Activated CD4-positive, alpha-beta T cell treated with anti-CD3 and anti-CD28 coated beads, Interleukin-10, Interleukin-2, amounts not matched to agents 100 ng/mL and 50 ng/mL, durations not matched to agents 16 hours and 8 hours (primary cell): ENCODE results near the gene NR2F6.
"Not testable (repeated sequence)": the region's sequence is repeated elsewhere in the genome, so short reads cannot be mapped to it uniquely, and the experiment has no call there.

ENCODE experiments used
- DNase-seq: peaks from one replicate; pipeline ENCODE4 v3.0.0-alpha.2; 2020

Gene NR2F6

DNA sequence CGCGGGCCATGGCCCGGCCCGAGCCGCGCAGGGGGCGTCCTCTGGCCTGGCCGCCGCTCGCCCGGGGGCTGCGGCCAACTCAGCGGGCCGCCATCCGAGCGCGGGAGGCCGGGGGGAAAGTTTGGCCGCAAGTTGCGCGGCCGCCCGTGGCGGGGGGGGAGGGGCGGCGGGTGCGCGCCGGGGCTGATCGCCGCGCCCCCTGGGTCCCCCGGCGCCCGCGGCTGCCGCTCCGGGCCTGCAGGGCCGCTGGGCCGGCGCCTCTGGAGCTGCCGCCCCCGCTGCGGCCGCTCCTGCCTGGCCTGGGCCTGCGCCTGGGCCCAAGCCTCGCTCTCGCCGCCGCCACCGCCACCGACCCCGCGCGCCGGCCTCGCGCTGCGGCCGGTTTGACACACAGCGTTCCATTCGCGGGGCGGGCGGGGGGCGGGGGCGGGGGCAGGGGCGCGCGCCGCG, at the start of gene NR2F6:
Gene NR2F6 (minus strand): TSS at position 385 of the 450 bp plus-strand sequence. CDS start 699 bp downstream, outside the sequence.
- no peak for DNase-seq

DNA sequence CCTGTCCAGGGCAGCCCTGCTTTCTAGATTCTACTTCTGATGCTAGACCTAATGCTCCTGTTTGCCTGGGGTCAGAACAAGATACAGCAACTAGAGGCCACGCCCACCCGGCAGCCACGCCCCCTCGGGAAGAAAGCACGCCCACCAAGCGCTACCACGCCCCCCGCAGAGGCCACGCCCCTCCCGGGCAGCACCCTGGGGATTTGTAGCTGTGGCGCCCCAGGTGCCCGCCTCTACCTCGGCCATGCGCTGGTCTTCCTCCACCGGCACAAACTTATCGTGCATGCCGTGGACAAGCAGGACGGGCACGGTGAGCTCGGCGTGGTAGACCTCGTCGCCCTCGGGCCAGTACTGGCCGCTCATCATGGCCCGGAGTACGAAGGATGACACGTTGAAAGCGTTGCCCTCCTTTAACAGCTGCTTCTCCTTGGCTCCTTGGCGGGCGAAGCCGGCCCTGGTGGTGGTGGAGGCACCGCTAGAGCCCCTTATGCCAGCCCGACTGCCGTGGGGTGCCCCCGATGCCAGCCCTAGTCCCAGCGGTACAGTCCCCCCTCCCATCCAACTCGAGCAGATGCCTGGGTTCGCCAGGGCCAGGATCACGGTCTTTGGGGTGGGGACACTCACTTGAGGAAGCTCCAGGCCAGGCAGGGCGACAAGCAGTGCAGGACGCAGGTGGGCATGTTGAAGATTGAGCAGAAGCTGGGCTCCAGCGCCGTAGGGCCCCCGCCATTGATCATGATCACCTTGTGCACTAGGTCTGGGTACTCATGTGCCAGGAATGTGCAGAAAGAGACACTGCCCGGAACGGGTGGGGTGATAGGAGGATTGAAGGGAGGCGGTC, 48.6 kb upstream of the NR2F6 start:
- peak; percentile 73 for DNase-seq

DNA sequence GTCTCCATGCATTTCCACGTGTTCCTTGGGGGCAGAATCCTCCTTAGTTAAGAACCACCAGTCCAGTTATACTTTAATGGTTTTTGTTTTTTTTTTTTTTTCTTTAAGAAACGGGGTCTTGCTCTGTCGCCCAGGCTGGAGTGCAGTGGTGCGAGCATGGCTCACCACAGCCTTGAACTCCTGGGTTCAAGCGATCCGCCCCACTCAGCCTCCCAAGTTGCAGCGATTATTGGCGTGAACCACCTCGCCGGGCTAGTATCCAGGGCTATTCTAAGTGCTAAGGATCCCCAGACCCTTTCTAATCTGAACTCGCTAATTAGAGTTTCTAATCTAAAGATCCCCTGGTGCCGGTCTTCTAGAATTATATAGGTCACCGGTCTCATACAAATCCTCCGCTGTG, 47.9 kb upstream of the NR2F6 start:
- DNase-seq: no peak

DNA sequence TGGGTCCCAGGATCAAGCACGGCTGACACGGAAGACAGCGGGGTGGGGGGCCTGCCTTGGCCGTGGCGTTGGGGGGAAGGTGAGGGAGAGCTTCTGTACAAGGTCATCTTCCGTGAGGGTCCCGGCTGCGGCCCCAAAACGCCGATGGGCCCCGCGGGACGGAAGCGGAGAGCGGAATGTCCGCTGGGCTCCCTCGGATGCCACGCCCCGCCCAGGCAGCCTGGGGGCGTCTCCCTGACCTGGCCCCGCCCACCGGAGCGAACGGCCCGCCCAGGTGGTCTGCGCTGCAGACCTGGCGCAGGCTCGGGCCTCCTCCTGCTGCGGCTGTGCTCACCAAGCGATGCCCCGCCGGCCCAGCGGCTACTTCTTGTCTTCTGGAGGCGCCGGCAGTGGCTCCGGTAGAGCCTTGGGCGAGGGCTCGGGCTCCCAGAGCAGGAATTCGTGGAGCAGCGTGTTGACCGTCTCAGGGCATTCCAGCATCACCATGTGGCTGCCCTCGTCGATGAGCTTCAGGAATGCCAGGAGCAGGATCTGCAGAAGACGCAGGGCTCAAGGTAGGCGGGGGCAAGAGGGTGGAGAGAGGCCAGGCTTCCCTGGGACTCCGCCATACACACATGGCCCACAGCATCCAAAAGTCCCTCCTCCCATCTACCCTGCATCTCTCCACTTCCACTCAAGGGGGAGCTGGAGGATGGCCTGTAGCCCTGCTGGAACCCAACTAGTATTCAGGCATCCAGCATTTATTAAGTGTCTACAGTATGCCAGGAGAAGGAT, 46.8 kb upstream of the NR2F6 start:
- peak; percentile 88 for DNase-seq

DNA sequence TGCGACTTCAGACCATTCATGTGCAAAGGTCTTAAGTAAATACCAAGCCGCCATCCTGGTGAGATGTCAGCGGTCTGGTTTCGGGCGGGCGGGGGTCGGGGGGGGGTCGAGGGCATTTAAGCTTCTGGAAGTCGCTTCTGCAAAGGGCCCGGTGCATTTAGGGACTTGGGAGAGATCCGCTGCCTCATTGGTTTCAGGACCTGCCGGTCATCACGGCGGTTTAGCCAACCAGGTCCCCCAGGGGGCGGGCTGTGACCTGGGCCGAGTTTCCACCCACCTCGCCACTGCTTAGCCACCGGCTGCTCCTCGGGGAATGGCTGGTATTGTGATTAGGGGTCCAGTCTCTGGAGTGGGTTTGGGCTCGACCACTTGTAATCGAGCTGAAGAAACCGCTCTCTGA, 43.8 kb upstream of the NR2F6 start:
- peak; percentile 75 for DNase-seq

DNA sequence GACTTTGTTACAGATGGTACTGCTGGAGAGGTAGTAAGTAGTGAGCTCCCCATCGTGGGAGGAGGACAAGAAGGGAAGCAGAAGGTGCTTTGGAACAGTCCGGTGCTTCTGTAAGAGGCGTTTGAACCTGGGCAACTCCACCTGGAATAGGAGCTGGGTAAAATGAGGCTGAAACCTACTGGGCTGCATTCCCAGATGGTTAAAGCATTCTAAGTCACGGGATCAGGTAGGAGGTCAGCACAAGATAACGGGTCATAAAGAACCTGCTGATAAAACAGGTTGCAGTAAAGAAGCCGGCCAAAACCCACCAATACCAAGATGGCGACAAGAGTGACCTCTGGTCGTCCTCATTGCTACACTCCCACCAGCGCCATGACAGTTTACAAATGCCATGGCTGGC, 41.0 kb upstream of the NR2F6 start:
- DNase-seq: no peak

DNA sequence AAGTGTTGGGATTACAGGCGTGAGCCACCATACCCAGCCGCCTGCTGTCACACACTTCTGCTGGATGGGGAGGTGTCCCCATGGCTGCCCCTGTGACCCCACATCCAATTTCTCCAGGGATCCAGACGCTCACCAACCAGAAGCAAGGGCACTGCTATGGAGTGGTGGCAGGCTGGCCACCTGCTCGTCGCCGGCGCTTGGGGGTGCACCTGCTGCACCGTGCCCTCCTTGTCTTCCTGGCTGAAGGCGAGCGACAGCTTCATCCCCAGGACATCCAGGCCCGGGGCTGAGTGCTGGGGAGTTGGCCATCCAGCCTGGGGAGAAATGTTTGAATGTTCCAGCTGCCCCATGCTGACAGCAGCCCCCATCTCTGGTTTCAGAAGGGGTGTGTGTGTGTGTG, 40.5 kb upstream of the NR2F6 start:
- DNase-seq: no peak

DNA sequence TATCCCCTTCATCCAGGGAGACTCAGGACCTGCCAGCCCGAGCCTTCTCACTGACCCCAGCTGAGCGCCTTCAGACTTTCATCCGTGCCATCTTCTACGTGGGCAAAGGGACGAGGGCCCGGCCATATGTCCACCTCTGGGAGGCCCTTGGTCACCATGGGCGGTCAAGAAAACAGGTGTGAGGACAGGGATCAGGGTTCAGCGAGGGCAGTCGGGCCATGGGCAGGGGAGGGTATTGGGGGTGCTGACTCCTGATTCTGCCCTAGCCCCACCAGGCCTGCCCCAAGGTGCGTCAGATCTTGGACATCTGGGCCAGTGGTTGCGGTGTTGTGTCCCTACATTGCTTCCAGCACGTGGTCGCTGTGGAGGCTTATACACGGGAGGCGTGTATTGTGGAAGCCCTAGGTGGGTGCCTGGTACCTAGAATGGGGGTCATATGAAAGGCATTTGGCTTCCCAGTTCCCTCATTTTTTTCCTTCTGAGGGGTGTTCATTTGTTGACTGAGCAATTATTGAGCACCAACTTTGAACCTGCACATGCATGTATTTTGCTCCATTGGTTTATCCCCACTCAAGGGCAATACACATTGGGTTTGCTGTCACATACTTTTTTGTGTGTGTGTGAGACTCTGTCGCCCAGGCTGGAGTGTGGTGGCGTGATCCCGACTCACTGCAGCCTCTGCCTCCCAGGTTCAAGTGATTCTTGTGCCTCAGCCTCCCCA, 39.9 kb upstream of the NR2F6 start:
- no peak for DNase-seq

DNA sequence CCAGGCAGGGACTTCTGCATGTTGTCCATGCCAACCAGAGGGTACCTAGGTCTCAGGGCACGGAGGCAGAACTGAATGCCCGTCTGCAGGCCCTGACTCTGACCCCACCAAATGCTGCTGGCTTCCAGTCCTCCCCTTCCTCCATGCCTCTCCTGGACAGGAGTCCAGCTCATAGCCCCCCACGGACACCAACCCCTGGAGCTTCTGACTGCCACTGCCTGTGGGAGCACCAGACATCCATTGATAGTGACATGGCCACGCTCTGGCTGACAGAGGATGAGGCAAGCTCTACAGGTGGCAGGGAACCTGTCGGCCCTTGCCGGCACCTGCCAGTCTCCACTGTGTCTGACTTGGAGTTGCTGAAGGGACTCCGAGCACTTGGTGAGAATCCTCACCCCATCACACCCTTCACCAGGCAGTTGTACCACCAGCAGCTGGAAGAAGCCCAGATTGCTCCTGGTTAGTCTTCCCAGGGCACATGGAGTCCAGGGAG, 37.8 kb upstream of the NR2F6 start:
- no peak for DNase-seq

DNA sequence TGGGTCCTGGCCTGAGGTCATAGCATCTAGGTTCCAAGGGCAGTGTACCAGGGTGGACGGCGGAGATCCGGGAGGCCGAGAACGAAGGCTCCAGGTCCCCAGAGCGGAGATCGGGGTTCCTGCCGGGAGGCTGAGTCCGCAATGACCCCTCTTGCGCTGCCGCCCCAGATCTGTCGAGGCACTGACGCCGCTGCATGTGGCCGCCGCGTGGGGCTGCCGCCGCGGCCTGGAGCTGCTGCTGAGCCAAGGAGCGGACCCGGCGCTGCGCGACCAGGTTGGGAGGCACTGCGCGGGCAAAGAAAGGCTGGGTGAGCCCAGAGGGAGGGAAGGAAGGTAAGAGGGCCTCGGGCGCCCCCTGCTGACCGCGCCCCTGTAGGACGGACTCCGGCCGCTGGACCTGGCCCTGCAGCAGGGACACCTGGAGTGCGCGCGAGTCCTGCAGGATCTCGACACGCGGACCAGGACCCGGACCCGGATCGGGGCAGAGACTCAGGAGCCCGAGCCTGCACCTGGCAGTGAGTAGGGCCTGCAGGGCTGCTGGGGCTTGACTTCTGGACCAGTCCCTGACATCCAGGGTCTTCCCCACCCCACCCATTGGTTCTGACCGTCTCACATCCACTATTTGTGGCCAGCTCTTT, 36.9 kb upstream of the NR2F6 start:
- DNase-seq: peak; percentile 86

DNA sequence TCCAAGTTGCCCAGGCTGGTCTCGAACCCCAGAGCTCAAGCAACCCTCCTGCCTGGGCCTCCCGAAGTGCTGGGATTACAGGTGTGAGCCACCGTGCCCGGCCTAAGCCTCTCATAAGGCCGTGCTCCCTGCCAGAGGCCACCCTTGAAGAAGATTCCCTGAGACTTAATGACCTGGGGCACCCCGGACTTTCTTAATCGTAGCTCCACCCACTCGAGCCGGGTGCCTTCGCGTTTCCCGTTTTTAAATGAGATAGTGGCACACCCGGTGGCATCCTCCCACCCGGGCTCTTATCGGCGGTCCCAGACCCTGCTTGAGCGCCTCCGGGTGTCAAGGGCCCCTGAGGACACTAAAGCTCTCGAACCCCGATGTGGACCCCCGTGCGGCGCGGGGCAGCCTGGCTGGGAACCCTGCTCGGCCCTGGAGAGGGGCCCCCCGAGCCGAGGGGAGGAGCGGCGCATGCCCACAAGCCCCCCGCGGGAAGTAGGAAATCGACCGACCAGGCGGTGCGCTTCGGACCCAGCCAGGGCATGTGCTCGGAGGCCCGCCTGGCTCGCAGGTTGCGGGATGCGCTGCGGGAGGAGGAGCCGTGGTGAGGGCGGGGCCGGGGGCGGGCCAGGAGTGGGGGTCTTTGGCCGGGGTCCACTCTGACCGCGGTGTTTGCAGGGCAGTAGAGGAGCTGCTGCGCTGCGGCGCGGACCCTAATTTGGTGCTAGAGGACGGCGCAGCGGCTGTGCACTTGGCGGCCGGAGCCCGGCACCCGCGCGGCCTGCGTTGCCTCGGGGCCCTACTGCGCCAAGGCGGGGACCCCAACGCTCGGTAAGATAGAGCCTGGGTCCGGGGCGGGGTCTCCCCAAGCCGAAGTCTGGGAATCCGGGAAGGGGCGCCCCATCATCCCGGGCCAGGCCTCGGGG, 35.9 kb upstream of the NR2F6 start, which contains the start of gene ANKLE1:
Gene ANKLE1 (plus strand): TSS at position 511 of the 914 bp plus-strand sequence. CDS start 20 bp downstream, at position 531.
- DNase-seq: peak; percentile 40

DNA sequence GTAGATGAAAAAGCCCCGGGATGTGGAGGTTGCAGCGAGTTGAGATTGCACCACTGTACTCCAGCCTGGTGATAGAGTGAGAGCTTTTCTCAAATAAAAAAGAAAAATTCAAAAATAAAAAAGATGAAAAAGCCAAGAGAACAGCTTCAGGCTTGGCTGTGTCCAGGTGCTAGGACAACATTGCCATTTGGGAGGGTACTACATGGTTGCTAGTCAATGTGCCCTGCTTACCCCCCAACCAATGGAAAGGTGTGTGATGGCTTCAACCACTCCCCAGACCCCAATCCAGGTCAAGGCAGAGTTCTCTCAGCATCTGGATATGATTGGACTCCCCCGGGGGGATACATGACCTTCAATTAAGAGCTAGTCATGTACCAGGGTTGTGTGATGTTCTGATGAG, 33.7 kb upstream of the NR2F6 start:
- no peak for DNase-seq

DNA sequence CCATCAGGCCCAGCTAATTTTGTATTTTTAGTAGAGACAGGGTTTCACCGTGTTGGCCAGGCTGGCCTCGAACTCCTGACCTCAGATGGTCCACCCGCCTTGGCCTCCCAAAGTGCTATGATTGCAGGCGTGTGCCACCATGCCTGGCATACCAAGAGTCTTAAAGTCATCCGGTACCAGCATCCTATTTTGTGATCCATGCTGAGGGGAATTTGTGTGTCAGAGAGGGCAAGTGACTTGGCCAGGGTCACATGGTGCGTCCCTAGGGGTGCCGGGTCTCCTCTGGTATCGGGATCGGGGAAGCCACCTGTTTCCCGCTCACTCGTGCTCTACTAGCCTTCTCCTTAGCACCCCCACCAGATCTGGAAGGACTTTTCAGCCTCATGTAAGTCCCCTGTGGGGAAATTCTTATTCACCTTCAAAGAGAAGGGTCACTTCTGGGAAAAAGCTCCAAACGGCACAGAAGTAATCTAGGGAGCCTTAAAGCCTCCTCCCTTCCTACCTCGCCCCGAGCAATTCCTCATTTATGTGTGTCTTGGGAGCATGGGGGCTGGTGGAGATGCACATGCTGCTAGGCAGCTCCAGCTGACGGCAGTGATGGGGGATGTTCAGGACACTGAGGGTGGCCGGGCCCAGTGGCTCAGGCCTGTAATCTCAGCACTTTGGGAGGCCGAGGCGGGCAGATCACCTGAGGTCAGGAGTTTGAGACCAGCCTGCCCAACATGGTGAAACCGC, 29.9 kb upstream of the NR2F6 start:
- DNase-seq: no peak

DNA sequence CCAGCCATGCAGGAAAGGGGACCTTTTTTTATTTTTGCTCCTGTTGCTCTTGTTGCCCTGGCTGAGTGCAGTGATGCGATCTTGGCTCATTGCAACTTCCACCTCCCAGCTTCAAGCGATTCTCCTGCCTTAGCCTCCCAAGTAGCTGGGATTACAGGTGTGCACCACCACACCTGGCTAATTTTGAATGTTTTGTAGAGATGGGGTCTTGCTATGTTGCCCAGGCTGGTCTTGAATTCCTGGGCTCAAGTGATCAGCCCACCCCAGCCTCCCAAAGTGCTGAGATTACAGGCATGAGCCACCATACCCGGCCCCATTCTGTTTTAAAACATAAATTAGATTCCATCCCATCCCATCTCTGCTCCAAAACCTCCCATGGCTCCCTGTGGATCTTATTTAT, 29.2 kb upstream of the NR2F6 start:
- DNase-seq: not testable (repeated sequence)

DNA sequence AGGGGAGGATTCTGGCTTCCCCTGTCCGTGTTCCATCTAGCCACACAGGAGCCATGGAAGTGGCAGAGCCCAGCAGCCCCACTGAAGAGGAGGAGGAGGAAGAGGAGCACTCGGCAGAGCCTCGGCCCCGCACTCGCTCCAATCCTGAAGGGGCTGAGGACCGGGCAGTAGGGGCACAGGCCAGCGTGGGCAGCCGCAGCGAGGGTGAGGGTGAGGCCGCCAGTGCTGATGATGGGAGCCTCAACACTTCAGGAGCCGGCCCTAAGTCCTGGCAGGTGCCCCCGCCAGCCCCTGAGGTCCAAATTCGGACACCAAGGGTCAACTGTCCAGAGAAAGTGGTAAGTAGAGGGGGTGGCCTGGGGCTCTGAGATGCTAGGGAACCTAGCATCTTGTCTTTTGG, 23.0 kb upstream of the NR2F6 start:
- DNase-seq: no peak

DNA sequence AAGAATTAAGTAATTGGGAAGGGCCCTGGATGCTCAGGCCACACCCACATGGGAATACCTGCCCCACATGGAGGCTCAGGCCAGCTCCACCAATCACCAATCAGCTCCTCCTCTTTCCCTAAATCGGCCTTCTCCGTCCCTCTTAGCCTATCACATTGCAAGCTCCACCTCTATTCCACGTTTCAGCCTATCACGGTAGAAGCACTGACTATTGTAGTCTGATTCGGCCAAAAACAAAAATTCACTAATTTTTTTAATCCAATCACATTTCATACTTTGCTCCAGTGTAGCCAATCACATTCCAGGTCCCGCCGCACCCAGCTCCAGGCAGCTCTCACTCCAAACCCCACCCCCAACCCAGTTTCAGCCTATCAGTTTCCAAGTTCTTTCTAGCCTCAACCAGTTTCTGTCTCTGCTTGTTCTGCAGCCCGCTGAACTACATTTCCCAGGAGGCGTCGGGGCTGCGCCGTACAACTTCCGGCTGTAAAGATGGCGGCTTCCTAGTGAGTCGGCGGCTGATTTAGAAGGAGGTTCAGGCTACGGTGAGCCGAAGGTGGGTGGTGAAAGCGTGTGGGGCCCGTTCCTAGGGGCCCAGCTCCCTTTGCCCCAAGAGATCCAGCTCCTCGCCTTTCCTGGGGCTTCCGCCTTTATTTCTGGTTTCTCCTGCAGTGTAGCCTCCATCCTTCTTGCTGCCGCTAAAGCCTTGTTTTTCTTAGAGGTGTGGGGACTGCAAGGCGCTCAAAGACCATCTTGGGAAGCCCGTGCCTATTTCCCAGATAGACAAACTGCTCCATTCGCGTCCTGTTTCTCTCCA, 21.5 kb upstream of the NR2F6 start, which contains the start of gene BABAM1:
Gene BABAM1 (plus strand): TSS at position 469 of the 814 bp plus-strand sequence. CDS start 1,364 bp downstream, outside the sequence.
- DNase-seq: peak; percentile 99

DNA sequence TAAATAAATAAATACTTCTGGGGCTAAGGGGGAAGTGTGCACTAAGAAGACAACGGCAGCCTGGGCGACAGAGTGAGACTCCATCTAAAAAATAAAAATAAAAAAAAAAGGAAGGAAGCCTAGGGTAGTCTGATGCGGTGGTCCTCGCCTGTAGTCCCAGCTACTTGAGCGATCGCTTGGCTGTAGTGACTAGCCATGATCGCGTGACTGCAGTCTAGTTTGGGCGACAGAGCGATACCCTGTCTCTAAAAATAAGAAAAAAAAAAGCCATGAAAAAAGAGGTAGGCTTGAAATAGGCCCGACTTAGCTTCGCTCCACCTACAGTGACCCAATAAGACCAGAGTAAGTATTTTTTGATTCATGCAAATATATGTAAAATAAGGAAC, 20.9 kb upstream of the NR2F6 start:
- no peak for DNase-seq

DNA sequence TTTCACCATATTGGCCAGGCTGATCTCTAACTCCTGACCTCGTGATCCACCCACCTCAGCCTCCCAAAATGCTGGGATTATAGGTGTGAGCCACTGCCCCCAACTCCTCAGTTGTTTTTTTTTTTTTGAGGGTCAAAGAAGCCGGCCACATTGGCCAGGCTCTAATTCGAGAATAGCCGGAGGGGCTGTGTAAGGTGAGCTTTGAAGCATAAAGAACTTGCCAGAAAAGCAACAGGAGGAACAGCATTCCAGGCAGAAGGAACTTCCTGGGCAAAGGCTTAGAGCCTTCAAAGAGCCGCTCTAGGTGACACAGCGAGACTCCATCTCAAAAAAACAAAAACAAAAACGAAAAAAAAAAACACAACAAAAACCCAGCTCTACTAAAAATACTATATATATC, 20.3 kb upstream of the NR2F6 start:
- DNase-seq: no peak

DNA sequence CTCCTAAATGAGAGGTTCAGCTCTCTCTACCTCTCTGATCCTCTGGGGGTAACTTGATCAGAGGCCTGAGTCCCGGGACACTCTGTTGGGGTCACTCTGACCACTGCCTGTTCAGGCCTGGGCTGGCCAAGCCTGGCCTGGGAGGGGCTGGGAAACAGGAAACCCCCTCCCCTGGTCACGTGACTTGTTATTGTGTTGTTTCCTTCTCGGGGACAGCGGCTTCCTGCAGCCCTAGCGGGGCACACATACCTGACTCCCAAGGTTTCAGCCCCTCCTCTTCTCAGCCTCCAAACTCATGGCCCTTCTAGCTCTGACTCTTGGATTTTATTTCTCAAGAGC, 18.9 kb upstream of the NR2F6 start, which contains the start of gene USHBP1:
Gene USHBP1 (minus strand): TSS at position 105 of the 339 bp plus-strand sequence. CDS start 446 bp downstream, outside the sequence.
- DNase-seq: no peak
